Activated T-cell treated with anti-CD3 and anti-CD28 coated beads for 1 hour (primary cell): ENCODE results near the gene NAALADL2.

Experiments
- DNase-seq: peaks from one replicate; pipeline ENCODE4 v3.0.0-alpha.2; 2020; ENCODE audit warnings: low read depth

Gene NAALADL2

GRCh38 chr3:175664911-175665310 lies 805.8 kb downstream of the NAALADL2 start:
- DNase-seq, result no peak

- DNase-seq, result no peak
Observed at GRCh38 chr3:175668300-175668699, 809.2 kb downstream of the NAALADL2 start.

GRCh38 chr3:175670557-175670956 lies 811.4 kb downstream of the NAALADL2 start:
- DNase-seq, result no peak

GRCh38 chr3:175672119-175672689 lies 813.1 kb downstream of the NAALADL2 start:
- DNase-seq, result no peak

GRCh38 chr3:175679568-175679967 lies 820.4 kb downstream of the NAALADL2 start:
- DNase-seq, result no peak

- DNase-seq, result no peak
Observed at GRCh38 chr3:175692256-175692655, 833.1 kb downstream of the NAALADL2 start.

- DNase-seq, result no peak
Observed at GRCh38 chr3:175695251-175695650, 836.1 kb downstream of the NAALADL2 start.

GRCh38 chr3:175702956-175703355 lies 843.8 kb downstream of the NAALADL2 start:
- DNase-seq, result no peak

- no peak for DNase-seq
Observed at GRCh38 chr3:175704366-175705055, 845.4 kb downstream of the NAALADL2 start.

- no peak for DNase-seq
Observed at GRCh38 chr3:175713268-175713667, 854.1 kb downstream of the NAALADL2 start.

- DNase-seq, result no peak
Observed at GRCh38 chr3:175716446-175716845, 857.3 kb downstream of the NAALADL2 start.

GRCh38 chr3:175726228-175726627 lies 867.1 kb downstream of the NAALADL2 start:
- DNase-seq, result no peak

GRCh38 chr3:175728566-175728965 lies 869.4 kb downstream of the NAALADL2 start:
- no peak for DNase-seq

GRCh38 chr3:175729466-175729865 lies 870.3 kb downstream of the NAALADL2 start:
- no peak for DNase-seq

GRCh38 chr3:175731543-175731942 lies 872.4 kb downstream of the NAALADL2 start:
- DNase-seq, result no peak

- DNase-seq, result no peak
Observed at GRCh38 chr3:175732017-175732416, 872.9 kb downstream of the NAALADL2 start.

GRCh38 chr3:175735866-175736265 lies 876.7 kb downstream of the NAALADL2 start:
- DNase-seq, result no peak

GRCh38 chr3:175737646-175738572 lies 878.8 kb downstream of the NAALADL2 start:
- DNase-seq, result no peak

- DNase-seq, result no peak
Observed at GRCh38 chr3:175741951-175742350, 882.8 kb downstream of the NAALADL2 start.

- no peak for DNase-seq
Observed at GRCh38 chr3:175743733-175744400, 884.7 kb downstream of the NAALADL2 start.

- DNase-seq, result no peak
Observed at GRCh38 chr3:175746308-175746707, 887.2 kb downstream of the NAALADL2 start.

- no peak for DNase-seq
Observed at GRCh38 chr3:175748087-175748730, 889.1 kb downstream of the NAALADL2 start.
